Measurements from ENCODE around the gene PYDC1.

GRCh38 chr16:31219154-31219741 lies 2.3 kb upstream of the PYDC1 start:
- TF ChIP-seq CTCF (conservative IDR thresholded peaks at IDR 0.05; ENCODE audit: low read depth, low read length) (no peak), EZH2 (IDR thresholded peaks at IDR 0.05; ENCODE audit: borderline replicate concordance, low read depth, low read length, poor library complexity, severe bottlenecking) (no peak)

All from A673 (cell line).